K562 (cell line): Measurements from ENCODE around the gene EPB41L4B.

ENCODE experiments used
- CHD1 ChIP-seq: fragments of 200-600 bp; sonication (generic); IDR thresholded peaks from one replicate; pipeline ENCODE4 v1.6.1; 2012; ENCODE audit warnings: mild to moderate bottlenecking, moderate library complexity, low read length, inconsistent platforms
- CTCF ChIP-seq, 3 experiments: IDR thresholded peaks in 2 of 3; conservative IDR thresholded peaks in 1 of 3; 2 replicates each; pipeline ENCODE4 v1.5.1; 2011 to 2012; ENCODE audit warnings: low read length in 3 of 3, mild to moderate bottlenecking in 3 of 3, control low read depth in 2 of 3, improper control_type of control experiment in 1 of 3, inconsistent platforms in 1 of 3, low read depth in 1 of 3, mixed read lengths in 1 of 3, moderate library complexity in 1 of 3; ENCODE audit not compliant: insufficient read depth in 2 of 3
- MECOM ChIP-seq: fragments of 250-450 bp; sonication (Bioruptor Pico); IDR thresholded peaks from 2 replicates; pipeline ENCODE4 v1.8.0; 2022; ENCODE audit warnings: inconsistent platforms
- NFIC ChIP-seq: fragments of 450-650 bp; IDR thresholded peaks from 2 replicates; pipeline ENCODE4 v1.6.1; 2017; ENCODE audit warnings: mild to moderate bottlenecking, inconsistent platforms
- PRDM10 ChIP-seq: fragments of 450-650 bp; IDR thresholded peaks from 2 replicates; pipeline ENCODE4 v1.6.1; 2018; ENCODE audit not compliant: partially characterized antibody
- ZNF253 ChIP-seq: fragments of 250-450 bp; sonication (Bioruptor Pico); conservative IDR thresholded peaks from 2 replicates; pipeline ENCODE4 v1.6.1; 2021; ENCODE audit warnings: mild to moderate bottlenecking
- ZNF609 ChIP-seq: sonication (generic); formaldehyde crosslinking; IDR thresholded peaks from 2 replicates; pipeline ENCODE4 v1.8.1; 2023; ENCODE audit warnings: missing genetic modification reagents, mild to moderate bottlenecking, borderline replicate concordance
- ZNF76 ChIP-seq: fragments of 250-450 bp; sonication (Bioruptor Pico); IDR thresholded peaks from 2 replicates; pipeline ENCODE4 v1.4.0; 2020; ENCODE audit warnings: mild to moderate bottlenecking, moderate library complexity, borderline replicate concordance

- TF ChIP-seq NFIC = no peak
- no peak for TF ChIP-seq PRDM10
- TF ChIP-seq ZNF609 (CRISPR knock-in tag) = no peak
- no peak for TF ChIP-seq CTCF (IDR thresholded peaks at IDR 0.05 in 2 of 3, conservative IDR thresholded peaks at IDR 0.05 in 1 of 3; ENCODE audit: insufficient read depth in 2 of 3, low read depth in 1 of 3, low read length in 3 of 3)
- TF ChIP-seq ZNF253 (CRISPR knock-in tag) = no peak
- no peak for TF ChIP-seq MECOM (CRISPR knock-in tag)
- TF ChIP-seq ZNF76 = no peak
- no peak for TF ChIP-seq CHD1
Observed at GRCh38 chr9:109247228-109247627, 73.6 kb downstream of the EPB41L4B start.
